GM19193 (cell line): Measurements from ENCODE around the gene EMX1.

Source experiments
- POLR2A ChIP-seq: IDR thresholded peaks from 4 replicates; pipeline ENCODE4 v1.6.1; 2011; ENCODE audit not compliant: insufficient read depth, insufficient read length; ENCODE audit errors: extremely low read depth

The EMX1 gene

DNA sequence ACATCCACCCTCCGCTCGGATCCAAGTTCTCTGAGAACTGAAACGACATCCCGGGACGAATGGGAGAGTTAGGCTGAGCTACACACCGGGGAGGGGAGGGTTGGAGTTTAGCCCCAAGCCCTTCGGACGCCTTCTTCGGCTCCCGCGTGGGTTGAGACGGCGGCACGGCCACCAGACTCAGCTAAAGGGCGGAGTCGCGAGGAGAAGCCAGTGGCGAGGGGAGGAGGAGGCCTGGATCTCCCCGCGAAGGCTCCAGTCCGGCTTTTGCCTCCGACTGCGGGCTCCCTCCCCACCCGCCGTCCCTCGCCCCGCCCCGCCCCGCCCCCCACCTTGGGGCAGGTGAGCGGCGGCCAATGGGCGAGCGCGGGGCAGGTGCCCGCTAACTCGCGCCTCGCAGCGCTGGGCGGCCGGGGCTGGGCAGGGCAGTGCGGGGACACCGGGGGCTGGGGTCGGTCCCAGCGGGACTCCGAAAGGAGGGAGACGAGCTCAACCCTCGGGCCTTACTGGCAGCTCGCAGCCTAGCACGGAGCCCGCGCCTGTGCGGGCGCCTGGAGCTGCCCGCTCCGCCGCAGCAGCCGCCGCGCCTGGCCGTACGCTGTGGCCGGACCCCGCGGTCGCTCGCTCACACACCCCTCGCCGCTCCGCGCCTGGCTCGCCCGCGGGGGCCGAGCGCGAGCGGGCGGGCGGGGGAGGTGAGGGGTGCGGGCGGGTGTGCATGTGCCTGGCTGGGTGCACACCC lies at the start of gene EMX1:
Gene EMX1, plus strand, starts transcription at position 382 of the 739 bp plus-strand sequence. Its CDS starts 334 bp downstream, at position 716.
- TF ChIP-seq POLR2A: peak; percentile 53

DNA sequence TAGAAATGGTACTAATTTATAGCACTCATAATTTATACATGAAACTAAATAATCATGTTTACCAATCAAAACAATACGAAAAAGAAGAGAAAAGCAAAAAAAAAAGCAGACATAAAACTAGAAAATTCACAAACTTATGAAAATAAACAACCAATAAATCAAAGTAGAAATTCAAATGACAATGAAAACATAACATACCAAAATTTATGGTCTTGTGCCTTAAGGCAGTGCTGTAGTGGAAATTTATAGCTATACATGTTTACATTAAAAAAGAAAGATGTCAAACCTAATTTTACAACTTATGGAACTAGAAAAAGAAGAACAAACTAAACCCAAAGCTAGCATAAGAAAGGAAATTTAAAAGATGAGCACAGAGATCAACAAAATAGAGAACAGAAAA lies 46.3 kb upstream of the EMX1 start:
- TF ChIP-seq POLR2A: no peak

GRCh38 chr2:72871880-72872279 lies 45.4 kb upstream of the EMX1 start:
- no peak for TF ChIP-seq POLR2A

- TF ChIP-seq POLR2A: no peak
Observed at GRCh38 chr2:72883356-72883962, 33.9 kb upstream of the EMX1 start.

DNA sequence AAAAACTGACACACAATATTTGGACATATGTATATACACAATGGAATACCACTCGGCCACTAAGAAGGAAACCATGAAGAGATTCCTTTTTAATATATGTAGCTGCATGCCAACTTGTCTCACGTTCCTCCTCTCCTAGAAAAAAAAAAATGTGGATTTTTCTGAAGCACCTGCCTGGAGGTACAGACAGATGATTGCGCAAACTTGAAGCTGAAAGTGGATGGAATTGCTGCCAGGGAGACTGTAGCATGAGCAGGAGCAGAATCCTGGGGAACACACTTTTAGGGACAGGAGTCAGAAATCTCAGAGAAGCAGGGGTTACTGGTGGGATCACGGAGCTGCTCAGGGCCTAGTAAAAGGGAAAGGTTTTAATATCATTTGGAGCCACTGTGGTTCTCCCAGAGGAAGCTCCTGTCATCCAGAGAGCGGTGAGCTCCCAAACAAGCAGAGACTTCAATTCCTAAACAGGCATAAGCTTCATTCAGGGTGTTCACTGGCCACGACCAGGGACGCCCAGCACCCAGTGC lies 30.8 kb upstream of the EMX1 start:
- no peak for TF ChIP-seq POLR2A

GRCh38 chr2:72887032-72887739 lies 30.1 kb upstream of the EMX1 start, which contains the start of gene SPR:
SPR (plus strand) TSS chr2:72887408; CDS start chr2:72887433, 25 bp downstream.
- peak; percentile 21 for TF ChIP-seq POLR2A

DNA sequence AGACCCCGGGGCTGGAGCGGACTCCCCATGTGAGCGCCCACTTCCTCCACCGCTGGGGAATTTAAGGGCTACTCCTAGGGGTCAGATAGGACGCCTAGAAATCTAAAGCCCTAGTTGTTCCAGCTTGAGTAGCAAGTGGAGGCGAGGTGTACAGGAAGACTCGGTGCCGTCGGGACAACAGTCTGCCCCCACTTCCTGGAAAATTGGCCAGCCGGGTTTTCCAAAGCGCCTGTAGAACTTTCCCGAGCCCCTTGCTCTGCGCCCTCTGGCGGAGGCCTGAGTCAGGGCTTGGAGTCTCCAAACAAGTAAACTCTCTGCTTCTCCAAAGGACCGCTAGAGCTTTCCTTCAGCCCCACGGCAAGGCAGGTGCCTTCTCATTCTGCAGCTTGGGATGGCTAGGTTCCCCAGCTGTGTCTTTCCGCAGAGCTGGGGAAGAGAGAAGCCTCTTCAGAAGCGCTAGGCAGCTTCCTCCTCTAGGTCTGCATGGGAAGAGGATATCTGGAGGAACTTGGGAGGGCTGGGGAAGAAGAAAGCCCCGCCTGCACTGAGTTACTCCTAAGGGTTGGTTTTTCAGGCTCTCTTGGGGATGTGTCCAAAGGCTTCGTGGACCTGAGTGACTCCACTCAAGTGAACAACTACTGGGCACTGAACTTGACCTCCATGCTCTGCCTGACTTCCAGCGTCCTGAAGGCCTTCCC lies 29.4 kb upstream of the EMX1 start:
- TF ChIP-seq POLR2A: no peak

DNA sequence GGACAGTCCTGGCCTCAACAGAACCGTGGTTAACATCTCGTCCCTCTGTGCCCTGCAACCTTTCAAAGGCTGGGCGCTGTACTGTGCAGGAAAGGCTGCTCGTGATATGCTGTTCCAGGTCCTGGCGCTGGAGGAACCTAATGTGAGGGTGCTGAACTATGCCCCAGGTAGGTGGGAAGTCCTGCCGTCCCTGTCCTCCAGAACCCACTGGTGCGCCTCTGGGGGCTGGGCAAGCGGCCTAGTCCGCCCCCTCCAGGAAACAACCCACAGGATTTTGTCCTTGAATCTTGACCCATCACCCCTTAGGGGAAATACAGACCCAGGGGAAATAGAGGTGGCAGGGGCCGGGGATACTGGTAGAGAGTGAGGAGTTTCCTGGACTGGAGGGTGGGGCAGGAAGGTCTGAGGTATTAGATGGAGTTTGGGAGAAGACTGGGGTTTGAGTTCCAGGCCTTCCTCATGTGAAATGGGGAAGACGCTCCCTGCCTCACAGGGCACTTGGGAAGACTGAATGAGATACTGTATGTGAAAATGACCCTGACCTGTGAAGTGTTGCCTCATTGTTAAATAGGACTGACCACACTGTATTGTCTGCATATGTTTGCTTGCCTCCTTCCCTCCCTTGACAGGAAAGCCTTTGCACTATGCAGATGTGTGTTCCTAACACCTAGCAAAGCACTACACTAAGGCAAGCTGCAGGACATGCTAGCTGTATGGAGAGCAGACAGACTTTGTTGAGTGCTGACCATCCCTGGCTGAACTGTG lies 28.7 kb upstream of the EMX1 start:
- TF ChIP-seq POLR2A: no peak

GRCh38 chr2:72889991-72890390 lies 27.3 kb upstream of the EMX1 start:
- TF ChIP-seq POLR2A: no peak

GRCh38 chr2:72891091-72891818 lies 26.1 kb upstream of the EMX1 start:
- TF ChIP-seq POLR2A: no peak

DNA sequence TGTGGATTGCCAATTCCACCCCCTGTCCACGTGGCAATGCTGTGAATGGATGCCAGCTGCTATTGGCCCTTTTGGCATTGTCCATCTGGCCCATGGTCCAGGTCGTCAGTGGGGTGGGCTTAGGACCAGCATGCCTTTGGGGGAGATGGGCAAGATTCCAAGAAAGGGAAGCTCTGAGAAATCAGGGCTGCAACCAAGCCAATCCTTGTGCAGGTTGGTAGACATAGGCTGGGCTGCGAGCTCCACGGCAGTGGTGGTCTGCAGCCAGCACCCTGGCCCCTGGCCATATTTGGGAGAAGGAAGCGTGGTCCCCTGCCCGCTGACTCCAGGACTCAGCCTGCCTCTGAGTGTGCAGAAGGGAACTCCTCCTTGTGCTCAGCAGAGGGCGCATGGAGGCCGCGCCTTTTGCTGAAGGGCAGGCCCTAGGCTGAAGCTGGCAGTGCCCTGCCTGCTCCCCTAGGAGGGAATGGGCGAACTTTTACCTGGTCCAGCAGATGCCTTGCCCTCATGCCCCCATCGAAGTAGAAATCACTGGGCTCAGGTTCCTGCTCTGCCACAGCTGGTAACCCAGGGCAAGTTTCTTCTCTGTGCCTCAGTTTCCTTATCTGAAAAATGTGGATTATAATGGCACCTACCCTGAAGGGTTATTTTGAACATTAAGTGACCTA lies 24.7 kb upstream of the EMX1 start:
- no peak for TF ChIP-seq POLR2A

DNA sequence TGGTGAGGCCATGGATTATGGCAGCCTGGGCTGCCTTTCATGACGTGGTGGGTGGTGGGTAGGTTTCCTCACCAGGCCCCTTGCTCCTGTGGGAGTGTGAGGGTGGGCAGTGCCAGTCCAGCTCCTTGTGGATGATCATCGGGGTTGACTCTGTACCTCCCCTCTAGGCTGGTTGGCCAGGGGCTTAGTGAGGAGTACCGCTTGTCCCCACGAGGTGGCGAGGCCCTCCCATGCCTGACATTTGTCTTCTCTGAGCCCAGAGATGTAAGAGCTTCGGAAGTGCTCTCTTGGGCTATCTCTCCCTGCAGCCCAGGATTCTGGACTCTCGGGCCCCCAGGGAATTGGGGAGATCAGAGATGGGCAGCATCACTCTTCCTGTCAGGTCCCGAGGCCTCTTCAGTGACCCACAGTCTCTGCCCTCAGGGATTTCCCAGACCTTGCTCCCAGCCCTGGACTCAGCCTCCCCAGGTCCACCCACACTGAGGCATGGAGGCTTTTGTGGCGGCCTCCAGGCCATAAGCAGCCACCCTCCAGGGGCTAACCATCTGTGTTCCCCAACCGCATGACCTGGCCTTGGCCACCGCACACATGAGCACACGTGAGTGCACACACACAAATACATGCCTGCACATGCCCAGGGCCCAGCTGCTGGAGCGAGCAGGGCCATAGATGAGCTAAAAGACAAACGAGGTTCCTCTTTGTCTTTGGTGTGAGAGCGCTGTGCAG lies 23.6 kb upstream of the EMX1 start:
- TF ChIP-seq POLR2A: peak; percentile 32
